AG09319 (cell line): Measurements from ENCODE around the gene HSP90AB1.
A peak's percentile ranks its signal among the peaks of the same experiment; 100 is the strongest.

Source experiments
- DNase-seq: peaks from one replicate; pipeline ENCODE4 v3.0.0-alpha.2; 2010; ENCODE audit warnings: low read depth; ENCODE audit errors: extremely low read depth
- CTCF ChIP-seq: IDR thresholded peaks from 2 replicates; pipeline ENCODE4 v1.5.1; 2011; ENCODE audit warnings: low read depth, mild to moderate bottlenecking, inconsistent platforms, low read length, moderate library complexity

The HSP90AB1 gene

GRCh38 chr6:44246663-44247337, at the start of gene HSP90AB1:
Gene HSP90AB1, plus strand, starts transcription at chr6:44247101. Its CDS starts 1,529 bp downstream, at chr6:44248630.
- peak; percentile 97 for DNase-seq
- TF ChIP-seq CTCF, result no peak

GRCh38 chr6:44198684-44199083, 48.2 kb upstream of the HSP90AB1 start:
- no peak for DNase-seq
- TF ChIP-seq CTCF, result no peak

GRCh38 chr6:44199883-44200282, 47.0 kb upstream of the HSP90AB1 start:
- no peak for DNase-seq
- TF ChIP-seq CTCF, result no peak

GRCh38 chr6:44201200-44201599, 45.7 kb upstream of the HSP90AB1 start:
- no peak for TF ChIP-seq CTCF
- DNase-seq, result no peak

- no peak for DNase-seq
- TF ChIP-seq CTCF, result no peak
Measured at GRCh38 chr6:44201638-44202303, 45.1 kb upstream of the HSP90AB1 start.

GRCh38 chr6:44202332-44202971, 44.4 kb upstream of the HSP90AB1 start:
- TF ChIP-seq CTCF, result no peak
- no peak for DNase-seq
